H1 (cell line): ENCODE measurements around the gene REELD1. TPM values are rescaled to one million over a fixed set of nuclear protein-coding genes. Genes with fewer than 3 reads are reported as not detected.

ENCODE experiments used
- CTCF ChIA-PET: fragments of 300-600 bp; sonication (Branson Sonifier 250); formaldehyde crosslinking; loops from one replicate; lab custom pipeline; 2021; ENCODE audit not compliant: partially characterized antibody; lab: Charles Lee
- POLR2A ChIA-PET: fragments of 300-600 bp; sonication (Branson Sonifier 250); formaldehyde crosslinking; loops from one replicate; lab custom pipeline; 2021; ENCODE audit warnings: inconsistent platforms; ENCODE audit not compliant: partially characterized antibody; lab: Charles Lee
- DNase-seq, 2 experiments: peaks; one replicate each; pipeline versions ENCODE4 v3.0.0 to v3.0.0-alpha.2; 2010 to 2022; ENCODE audit warnings: low spot score in 2 of 2, low read depth in 1 of 2, mixed read lengths in 1 of 2
- FAIRE-seq: peaks from 2 replicates; lab custom pipeline; 2011; peaks lifted over from hg19 to GRCh38; lab: Jason Lieb, UNC
- H2AFZ ChIP-seq: 2 replicates; pipeline ENCODE4 v1.8.1; 2012; ENCODE audit warnings: low read length, inconsistent platforms
- H2AK5ac ChIP-seq: 2 replicates; pipeline ENCODE4 v1.6.1; 2013; ENCODE audit warnings: low read depth, low read length
- H2BK120ac ChIP-seq: replicated peaks from 2 replicates; pipeline ENCODE3; 2013; ENCODE audit warnings: low read depth, low read length, inconsistent platforms
- H2BK12ac ChIP-seq: 2 replicates; pipeline ENCODE4 v1.6.1; 2013; ENCODE audit warnings: low read depth, low read length
- H2BK15ac ChIP-seq: 2 replicates; pipeline ENCODE4 v1.6.1; 2013; ENCODE audit warnings: low read length
- H2BK20ac ChIP-seq: 2 replicates; pipeline ENCODE4 v1.6.1; 2013; ENCODE audit warnings: low read length
- H2BK5ac ChIP-seq: 2 replicates; pipeline ENCODE4 v1.6.1; 2013; ENCODE audit warnings: low read depth, low read length
- H3K14ac ChIP-seq: 2 replicates; pipeline ENCODE4 v1.6.1; 2013; ENCODE audit warnings: inconsistent platforms; ENCODE audit not compliant: insufficient read length
- H3K18ac ChIP-seq: 2 replicates; pipeline ENCODE4 v1.6.1; 2013; ENCODE audit warnings: low read length; ENCODE audit errors: extremely low read depth
- H3K23ac ChIP-seq: 2 replicates; pipeline ENCODE4 v1.6.1; 2013; ENCODE audit warnings: inconsistent platforms; ENCODE audit not compliant: insufficient read length
- H3K23me2 ChIP-seq: 2 replicates; pipeline ENCODE4 v1.6.1; 2013; ENCODE audit warnings: low read depth, low read length
- H3K27ac ChIP-seq: 2 replicates; pipeline ENCODE4 v1.6.1; 2011; ENCODE audit warnings: low read depth, low read length, inconsistent platforms
- H3K27me3 ChIP-seq, 4 experiments: replicated peaks in 1 of 4; 1 replicate in 1 of 4; 2 replicates in 3 of 4; pipeline versions ENCODE4 v1.6.1 to v1.8.1; 2011 to 2013; ENCODE audit warnings: low read length in 3 of 4, mild to moderate bottlenecking in 3 of 4, inconsistent platforms in 2 of 4, mixed read lengths in 2 of 4, moderate library complexity in 1 of 4; ENCODE audit not compliant: control insufficient read depth in 3 of 4, insufficient read depth in 3 of 4; ENCODE audit errors: extremely low read depth in 1 of 4
- H3K36me3 ChIP-seq, 4 experiments: 2 replicates each; pipeline versions ENCODE4 v1.6.1 to v1.8.1; 2011 to 2013; ENCODE audit warnings: mild to moderate bottlenecking in 4 of 4, low read length in 3 of 4, moderate library complexity in 2 of 4, control low read depth in 1 of 4, inconsistent platforms in 1 of 4; ENCODE audit not compliant: insufficient read depth in 4 of 4, control insufficient read depth in 2 of 4
- H3K4ac ChIP-seq: replicated peaks from 2 replicates; pipeline ENCODE3; 2013; ENCODE audit warnings: low read length, low read depth, mixed read lengths, inconsistent platforms; ENCODE audit not compliant: insufficient read length
- H3K4me1 ChIP-seq, 4 experiments: replicated peaks in 1 of 4; 1 replicate in 1 of 4; 2 replicates in 3 of 4; pipeline versions ENCODE4 v1.6.1 to v1.8.1; 2011 to 2013; ENCODE audit warnings: low read length in 3 of 4, inconsistent platforms in 2 of 4, mixed read lengths in 1 of 4; ENCODE audit not compliant: insufficient read depth in 4 of 4, control insufficient read depth in 3 of 4
- H3K4me2 ChIP-seq, 2 experiments: 2 replicates each; pipeline versions ENCODE4 v1.6.1 to v1.8.1; 2011 to 2013; ENCODE audit warnings: low read depth in 2 of 2, low read length in 2 of 2, control low read depth in 1 of 2, inconsistent platforms in 1 of 2, mild to moderate bottlenecking in 1 of 2; ENCODE audit not compliant: insufficient read depth in 1 of 2
- H3K4me3 ChIP-seq, 4 experiments: fragments of 200-600, 300-600 bp in 1 of 4; sonication (generic), shearing (Covaris generic), sonication (Bioruptor Twin) in 1 of 4; 2 replicates each; pipeline versions ENCODE4 v1.5.1 to v1.8.1; 2011 to 2016; ENCODE audit warnings: low read length in 4 of 4, low read depth in 3 of 4, control low read depth in 2 of 4, inconsistent platforms in 2 of 4, mild to moderate bottlenecking in 2 of 4, mixed read lengths in 1 of 4, moderate library complexity in 1 of 4; ENCODE audit not compliant: insufficient read depth in 2 of 4; ENCODE audit errors: extremely low read depth in 1 of 4
- H3K56ac ChIP-seq: replicated peaks from 2 replicates; pipeline ENCODE3; 2013; ENCODE audit warnings: low read depth, mild to moderate bottlenecking, mixed read lengths, low read length, inconsistent platforms; ENCODE audit not compliant: insufficient read length
- H3K79me1 ChIP-seq: 2 replicates; pipeline ENCODE4 v1.6.1; 2013; ENCODE audit warnings: low read depth, low read length, control low read depth
- H3K79me2 ChIP-seq, 2 experiments: 2 replicates each; pipeline versions ENCODE4 v1.6.1 to v1.8.1; 2012 to 2013; ENCODE audit warnings: low read length in 2 of 2, mild to moderate bottlenecking in 2 of 2, inconsistent platforms in 1 of 2; ENCODE audit not compliant: insufficient read depth in 2 of 2, control insufficient read depth in 1 of 2
- H3K9ac ChIP-seq, 4 experiments: replicated peaks in 1 of 4; 1 replicate in 1 of 4; 2 replicates in 3 of 4; pipeline versions ENCODE4 v1.6.1 to v1.8.1; 2011 to 2013; ENCODE audit warnings: low read depth in 3 of 4, low read length in 3 of 4, control low read depth in 2 of 4, mild to moderate bottlenecking in 2 of 4, moderate library complexity in 2 of 4, inconsistent platforms in 1 of 4; ENCODE audit errors: extremely low read depth in 1 of 4
- H3K9me3 ChIP-seq, 2 experiments: 2 replicates each; pipeline versions ENCODE4 v1.6.1 to v1.8.1; 2012 to 2013; ENCODE audit warnings: mild to moderate bottlenecking in 2 of 2, moderate library complexity in 2 of 2, control low read depth in 1 of 2, inconsistent platforms in 1 of 2, low read depth in 1 of 2, low read length in 1 of 2, mixed read lengths in 1 of 2; ENCODE audit not compliant: insufficient read depth in 2 of 2
- H4K20me1 ChIP-seq, 2 experiments: replicated peaks in 1 of 2; 2 replicates each; pipeline versions ENCODE3 to v1.8.1; 2011 to 2013; ENCODE audit warnings: inconsistent platforms in 2 of 2, low read length in 2 of 2, mild to moderate bottlenecking in 1 of 2; ENCODE audit not compliant: insufficient read depth in 2 of 2, control insufficient read depth in 1 of 2
- H4K5ac ChIP-seq: 2 replicates; pipeline ENCODE4 v1.6.1; 2013; ENCODE audit warnings: low read length, low read depth, mixed read lengths, inconsistent platforms; ENCODE audit not compliant: insufficient read length
- H4K8ac ChIP-seq: 2 replicates; pipeline ENCODE4 v1.8.0; 2013; ENCODE audit warnings: mild to moderate bottlenecking, moderate library complexity, low read length, inconsistent platforms; ENCODE audit not compliant: insufficient read depth; ENCODE audit errors: extremely low read depth
- H4K91ac ChIP-seq: replicated peaks from 2 replicates; pipeline ENCODE3; 2013; ENCODE audit warnings: low read length, mixed read lengths, inconsistent platforms; ENCODE audit not compliant: insufficient read length
- ATF3 ChIP-seq: IDR thresholded peaks from 2 replicates; pipeline ENCODE4 v1.6.1; 2011; ENCODE audit warnings: low read depth, mild to moderate bottlenecking, low read length; ENCODE audit not compliant: insufficient read depth
- CBX5 ChIP-seq: fragments of 300-800, 300-1000 bp; sonication (generic); IDR thresholded peaks from 2 replicates; pipeline ENCODE4 v1.7.1; 2016; ENCODE audit warnings: antibody characterized with exemption, low read length, low read depth
- CREB1 ChIP-seq: IDR thresholded peaks from 2 replicates; pipeline ENCODE4 v1.6.1; 2012; ENCODE audit warnings: inconsistent platforms
- EGR1 ChIP-seq: IDR thresholded peaks from 2 replicates; pipeline ENCODE4 v1.6.1; 2011; ENCODE audit warnings: low read depth, low read length, borderline replicate concordance
- HDAC2 ChIP-seq, 2 experiments: fragments of 300-600 bp in 1 of 2; sonication (generic) in 1 of 2; IDR thresholded peaks; 2 replicates each; pipeline ENCODE4 v1.6.1; 2011 to 2012; ENCODE audit warnings: low read depth in 2 of 2, low read length in 2 of 2, mild to moderate bottlenecking in 2 of 2, moderate library complexity in 2 of 2, borderline replicate concordance in 1 of 2, inconsistent platforms in 1 of 2
- JUND ChIP-seq: IDR thresholded peaks from 2 replicates; pipeline ENCODE4 v1.6.1; 2011; ENCODE audit warnings: mild to moderate bottlenecking, improper control_type of control experiment, low read length
- KDM4A ChIP-seq: IDR thresholded peaks from one replicate; pipeline ENCODE4 v1.7.1; 2012; ENCODE audit warnings: low read depth, mild to moderate bottlenecking, moderate library complexity, low read length, inconsistent platforms; ENCODE audit not compliant: severe bottlenecking
- MAFK ChIP-seq: IDR thresholded peaks from 2 replicates; pipeline ENCODE4 v1.6.1; 2012; ENCODE audit warnings: low read depth, mild to moderate bottlenecking, improper control_type of control experiment, low read length
- POLR2A ChIP-seq, 2 experiments: IDR thresholded peaks; 1 replicate in 1 of 2; 2 replicates in 1 of 2; pipeline ENCODE4 v1.6.1; 2011; ENCODE audit warnings: low read depth in 2 of 2, low read length in 2 of 2, mild to moderate bottlenecking in 2 of 2; ENCODE audit errors: control extremely low read depth in 1 of 2
- POLR2AphosphoS5 ChIP-seq: IDR thresholded peaks from 2 replicates; pipeline ENCODE4 v1.6.1; 2011; ENCODE audit warnings: low read depth, low read length
- RAD21 ChIP-seq, 2 experiments: IDR thresholded peaks in 1 of 2; conservative IDR thresholded peaks in 1 of 2; 2 replicates each; pipeline ENCODE4 v1.6.1; 2011; ENCODE audit warnings: low read depth in 2 of 2, low read length in 2 of 2, improper control_type of control experiment in 1 of 2, inconsistent platforms in 1 of 2, mild to moderate bottlenecking in 1 of 2, moderate library complexity in 1 of 2
- SAP30 ChIP-seq: fragments of 300-600 bp; sonication (generic); IDR thresholded peaks from 2 replicates; pipeline ENCODE4 v1.7.1; 2012; ENCODE audit warnings: low read length, moderate library complexity, mild to moderate bottlenecking, inconsistent platforms; ENCODE audit not compliant: insufficient read depth, insufficient replicate concordance
- TAF1 ChIP-seq: IDR thresholded peaks from 2 replicates; pipeline ENCODE4 v1.6.1; 2011; ENCODE audit warnings: mild to moderate bottlenecking, low read depth, low read length
- TEAD4 ChIP-seq: IDR thresholded peaks from 2 replicates; pipeline ENCODE4 v1.6.1; 2012; ENCODE audit warnings: low read depth, low read length, inconsistent platforms, mixed read lengths
- WGBS, 2 experiments: shearing (Covaris generic) in 1 of 2; methylation state at CpG; one replicate each; pipeline versions ENCODE4 v1.1.6 to v1.1.7; 2013 to 2015; ENCODE audit warnings: low lambda C conversion rate in 2 of 2, mixed read lengths in 2 of 2, inconsistent platforms in 1 of 2, low coverage in 1 of 2, missing lambda C conversion rate in 1 of 2; ENCODE audit not compliant: insufficient replicate concordance in 2 of 2, insufficient coverage in 1 of 2, insufficient read length in 1 of 2; ENCODE audit errors: extremely low coverage in 1 of 2, missing lambda C conversion rate in 1 of 2; 5-methylcytosine and 5-hydroxymethylcytosine counted together
- polyA plus RNA-seq, 7 experiments: library from polyadenylated mRNA; depleted of rRNA in 3 of 7; stranded (reverse) in 5 of 7; unstranded in 2 of 7; fragments of >200 nt in 5 of 7; fragments of 200-250 nt in 2 of 7; gene quantifications; 1 replicate in 5 of 7; 2 replicates in 1 of 7; 4 replicates in 1 of 7; pipeline versions ENCODE4 v1.2.1 to v1.2.3, GENCODE V29; 2011 to 2013; ENCODE audit warnings: missing spikeins in 2 of 7, mixed read lengths in 2 of 7
- total RNA-seq: library from RNA; stranded (reverse); fragmentation: NEBNext Ultra II Directional; extraction: Animal tissue kit (Norgen Biotek cat#: 25700); gene quantifications from 2 replicates; pipeline ENCODE4 v1.2.1, GENCODE V29; 2021

REELD1 gene
- total and polyA plus RNA-seq, 2 of the 8 experiments (the other 6 are each of a cell fraction or from before 2014, with no cell fraction given), result 0.03 TPM; not detected in 1

- Histone ChIP-seq H3K27me3 (no peaks in the 10 kb centered on the region), H3K79me2 (no peaks in the 10 kb centered on the region), H3K9me3 (no peaks in the 10 kb centered on the region), H4K8ac (no peak overlapping the region), H3K4me2 (no peak overlapping the region), H3K23ac (no peak overlapping the region), H3K23me2 (no peaks in the 10 kb centered on the region; the same call in 1 of the 2 replicates), H4K91ac (no peak overlapping the region), H4K5ac (no peak overlapping the region), H3K4me1 (no peaks in the 10 kb centered on the region), H2AK5ac (no peak overlapping the region), H3K4ac (no peak overlapping the region), H3K36me3 (peaks cover 5 to 25% (median 13%) of the 10 kb centered on the region in 4 experiments; a peak in 6 of 8 replicates), H4K20me1 (no peaks in the 10 kb centered on the region), H3K4me3 (no peak overlapping the region), H3K14ac (no peak overlapping the region), H3K27ac (no peak overlapping the region), H3K79me1 (no peaks in the 10 kb centered on the region), H2AFZ (no peak overlapping the region), H3K9ac (no peak overlapping the region), H2BK5ac (no peak overlapping the region), H2BK20ac (no peak overlapping the region), H3K56ac (no peak overlapping the region), H2BK120ac (no peak overlapping the region), H2BK15ac (no peak overlapping the region), H2BK12ac (no peak overlapping the region), H3K18ac (no peak overlapping the region)
- DNase-seq (no peak), FAIRE-seq (no peak)
- ChIA-PET POLR2A (interaction anchor here (1.0 kb wide), 1 partner anchor 12 kb away, joined by 3 read pairs; no protein-coding TSS in a partner anchor), CTCF (interaction anchor here (0.6 kb wide), 1 partner anchor 564 kb away, joined by 4 read pairs; no protein-coding TSS in a partner anchor)
- 94 to 100% methylated on average over 1 to 5 of the region's 5 CpGs for WGBS, 2 experiments
- TF ChIP-seq TAF1 (no peak), POLR2A (IDR thresholded peaks at IDR 0.05; ENCODE audit: control extremely low read depth in 1 of 2, low read depth in 2 of 2, low read length in 2 of 2) (no peak), POLR2AphosphoS5 (no peak), CREB1 (no peak), SAP30 (no peak), HDAC2 (IDR thresholded peaks at IDR 0.05; ENCODE audit: borderline replicate concordance in 1 of 2, low read depth in 2 of 2, low read length in 2 of 2) (no peak), ATF3 (no peak), EGR1 (no peak), JUND (no peak), KDM4A (no peak), CBX5 (no peak), RAD21 (IDR thresholded peaks at IDR 0.05 in 1 of 2, conservative IDR thresholded peaks at IDR 0.05 in 1 of 2; ENCODE audit: low read depth in 2 of 2, low read length in 2 of 2) (no peak), TEAD4 (no peak), MAFK (no peak)
Measured at GRCh38 chr4:146193628-146194027, 20.7 kb upstream of the REELD1 start.
